T-helper 2 cell treated with Interferon-gamma antibody and Interleukin-4, amounts not matched to agents 5 μg/mL and 100 μg/mL, for 36 hours (primary cell): ENCODE data around the gene FAM72A.
"Not testable (repeated sequence)": the region's sequence is repeated elsewhere in the genome, so short reads cannot be mapped to it uniquely, and the experiment has no call there.

Source experiments
- DNase-seq: peaks from one replicate; pipeline ENCODE4 v3.0.0; 2021; ENCODE audit warnings: low spot score
- H3K27ac Mint-ChIP-seq: one replicate; pipeline ENCODE4 v1.8.0; 2021; ENCODE audit warnings: mild to moderate bottlenecking, mixed read lengths
- H3K27me3 Mint-ChIP-seq: one replicate; pipeline ENCODE4 v1.8.0; 2021; ENCODE audit warnings: low read depth, mixed read lengths
- H3K36me3 Mint-ChIP-seq: one replicate; pipeline ENCODE4 v1.8.0; 2021; ENCODE audit warnings: low read depth, mixed read lengths
- H3K4me1 Mint-ChIP-seq: one replicate; pipeline ENCODE4 v1.8.0; 2021; ENCODE audit warnings: low read depth, mixed read lengths
- H3K4me3 Mint-ChIP-seq: one replicate; pipeline ENCODE4 v1.8.0; 2022; ENCODE audit warnings: mild to moderate bottlenecking, moderate library complexity, mixed read lengths
- H3K9me3 Mint-ChIP-seq: one replicate; pipeline ENCODE4 v1.8.0; 2021; ENCODE audit warnings: mixed read lengths

Gene FAM72A

DNA sequence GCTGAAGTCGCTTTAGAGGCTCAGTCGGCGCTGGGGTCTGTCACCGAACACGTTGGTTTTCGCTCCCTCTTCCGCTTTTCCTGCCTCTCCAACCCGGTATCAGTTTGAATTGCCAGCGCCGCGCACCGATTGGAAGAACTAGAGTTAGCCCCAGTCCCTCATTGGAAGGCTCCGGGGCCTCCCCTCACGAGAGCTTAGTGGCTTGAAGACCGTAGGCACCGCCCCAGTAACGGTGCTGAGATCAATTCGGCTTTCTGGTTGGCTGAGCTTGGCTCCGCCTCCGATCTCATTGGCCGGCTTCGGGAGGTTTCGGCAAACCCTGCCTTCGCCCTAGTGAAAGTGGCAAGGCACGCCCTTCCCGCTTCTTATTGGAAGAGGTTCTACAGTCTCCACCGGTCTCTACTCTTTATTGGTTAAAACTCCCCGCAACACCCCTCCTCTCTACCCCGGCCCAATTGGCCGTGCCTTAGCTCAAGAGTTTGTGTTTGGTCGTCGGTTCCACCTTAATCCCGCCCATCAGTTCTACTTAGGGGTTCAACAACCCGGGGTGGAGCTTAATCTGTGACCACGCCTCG is at the start of gene FAM72A:
TSS of gene FAM72A (minus strand) at position 51 of the 575 bp plus-strand sequence. CDS start 814 bp downstream, outside the sequence.
- not testable (repeated sequence) for H3K9me3 Mint-ChIP-seq, H3K4me1 Mint-ChIP-seq, H3K27me3 Mint-ChIP-seq, H3K36me3 Mint-ChIP-seq
- H3K4me3 Mint-ChIP-seq, result peak within 1 kb of the TSS; percentile 83
- peak within 1 kb of the TSS; percentile 83 for H3K27ac Mint-ChIP-seq
- DNase-seq, result peak; percentile 98

DNA sequence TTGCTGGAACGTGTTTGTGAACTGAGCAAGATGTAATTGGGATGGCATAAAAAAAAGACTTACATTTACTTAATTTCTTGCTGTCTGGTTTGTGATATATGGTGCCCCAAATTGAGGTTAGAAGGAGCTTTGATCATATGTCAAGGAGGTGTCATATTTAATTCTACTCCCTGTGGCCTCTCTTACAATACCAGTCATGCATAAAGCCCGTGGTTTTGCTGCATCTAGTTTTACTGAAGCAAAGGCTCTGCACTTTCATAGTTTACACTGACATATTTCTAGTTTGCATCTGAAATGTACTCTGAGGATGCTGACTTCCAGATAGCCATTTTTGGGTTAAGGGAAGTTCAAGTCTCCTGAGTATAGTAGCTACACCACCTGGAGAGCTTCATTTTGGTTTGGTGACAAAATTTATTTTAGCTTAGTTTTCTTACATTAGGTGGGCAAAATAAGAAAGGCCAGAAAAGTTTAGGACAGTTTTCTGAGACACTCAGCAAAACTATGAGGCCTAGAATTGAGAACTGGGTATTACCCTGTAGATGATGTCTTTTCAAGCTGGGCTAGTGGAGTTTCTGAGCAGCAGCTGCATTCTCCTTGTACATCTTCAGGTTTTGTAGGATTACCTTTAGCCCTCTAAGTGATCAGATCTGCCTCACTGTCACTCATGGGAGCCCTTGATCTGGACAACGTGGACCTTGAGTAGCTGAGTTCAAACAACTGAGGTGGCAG is 48.5 kb upstream of the FAM72A start:
- H3K36me3 Mint-ChIP-seq, H3K4me3 Mint-ChIP-seq, DNase-seq, H3K27me3 Mint-ChIP-seq, H3K27ac Mint-ChIP-seq, H3K9me3 Mint-ChIP-seq, H3K4me1 Mint-ChIP-seq: not testable (repeated sequence)

DNA sequence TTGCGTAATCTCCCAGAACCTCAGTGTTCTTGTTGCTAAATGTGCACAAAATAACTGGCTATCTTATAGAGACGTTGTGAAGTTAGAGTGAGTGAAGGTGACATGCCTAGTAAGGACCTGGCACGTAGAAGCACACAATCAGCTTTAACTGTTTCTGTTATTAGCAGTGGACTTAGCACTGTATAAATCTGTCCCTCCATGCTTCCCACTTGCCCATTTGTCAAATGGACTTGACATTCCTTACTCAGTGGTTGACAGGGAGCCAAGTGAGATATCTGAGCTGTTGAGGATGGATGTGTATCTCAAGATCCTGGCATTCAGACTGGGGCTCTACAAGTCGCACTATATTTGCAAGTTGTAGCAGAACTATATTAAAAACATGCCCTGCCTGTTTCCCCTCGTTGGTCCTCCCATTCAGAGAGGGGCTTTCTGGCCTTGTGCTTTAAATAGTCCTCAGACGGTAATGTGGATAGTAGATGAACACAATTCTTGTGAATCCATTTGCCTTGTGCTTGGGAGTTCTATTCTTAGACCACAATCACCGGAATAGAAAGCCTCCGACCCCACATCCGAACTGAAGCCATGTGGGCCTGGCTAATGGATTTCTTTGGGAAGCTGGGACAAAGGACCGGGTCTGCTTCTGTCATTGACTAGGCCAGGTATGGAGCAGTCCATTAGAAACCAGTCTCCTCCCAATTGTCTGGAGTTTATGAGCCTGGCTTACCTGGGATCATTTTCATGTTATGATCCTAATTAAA is 43.7 kb upstream of the FAM72A start:
- not testable (repeated sequence) for H3K36me3 Mint-ChIP-seq, DNase-seq, H3K9me3 Mint-ChIP-seq, H3K27me3 Mint-ChIP-seq, H3K4me3 Mint-ChIP-seq, H3K27ac Mint-ChIP-seq, H3K4me1 Mint-ChIP-seq

DNA sequence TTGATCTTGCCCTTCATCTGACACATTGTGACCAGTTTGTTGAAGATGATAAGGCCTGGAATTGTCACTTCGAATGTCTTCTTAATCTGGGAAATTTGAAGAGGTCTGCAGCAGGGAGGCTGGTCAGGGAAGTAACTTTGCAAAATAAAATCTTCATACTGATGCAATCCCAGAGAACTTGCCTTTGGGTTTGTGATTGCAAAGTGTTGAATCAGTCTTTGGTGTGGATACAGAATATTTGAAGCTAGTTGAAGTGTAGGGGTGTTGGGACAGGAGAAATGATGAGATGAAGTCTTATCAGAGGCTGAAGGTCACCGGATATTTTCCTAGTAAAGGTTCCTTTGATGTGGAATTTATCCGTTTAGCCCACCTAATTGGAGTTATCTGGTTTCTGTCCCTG is 42.8 kb upstream of the FAM72A start:
- not testable (repeated sequence) for H3K9me3 Mint-ChIP-seq, H3K27me3 Mint-ChIP-seq, H3K27ac Mint-ChIP-seq

DNA sequence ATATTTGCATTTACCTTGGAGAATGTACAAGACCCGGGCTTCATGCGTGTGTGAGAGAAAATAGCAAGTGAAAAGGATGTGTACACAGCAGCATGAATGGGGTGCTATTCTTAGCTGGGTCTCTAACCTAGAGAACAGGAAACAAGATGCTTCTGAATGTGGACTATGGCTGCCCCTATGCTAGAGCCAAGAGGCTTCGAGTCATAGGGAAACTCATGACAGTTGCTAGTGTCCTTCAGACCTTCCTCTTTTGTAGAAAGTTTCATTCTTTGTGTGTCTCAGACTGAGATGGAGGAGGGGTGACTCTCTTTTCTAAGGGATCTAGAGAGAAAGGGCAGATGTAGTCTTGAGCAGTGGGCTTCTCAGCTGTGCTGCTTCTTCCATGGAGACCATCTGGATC is 40.7 kb upstream of the FAM72A start:
- H3K36me3 Mint-ChIP-seq, H3K27me3 Mint-ChIP-seq, H3K4me1 Mint-ChIP-seq, H3K4me3 Mint-ChIP-seq, H3K9me3 Mint-ChIP-seq: not testable (repeated sequence)
- peak; percentile 44 for DNase-seq
- peak overlapping the region; percentile 36 for H3K27ac Mint-ChIP-seq

More for the DNA sequence above, 42.8 kb upstream of the FAM72A start:
- H3K4me1 Mint-ChIP-seq, H3K4me3 Mint-ChIP-seq, H3K36me3 Mint-ChIP-seq, DNase-seq: not testable (repeated sequence)

GRCh38 chr1:206240288-206240687 is 37.6 kb upstream of the FAM72A start:
- not testable (repeated sequence) for H3K9me3 Mint-ChIP-seq, H3K4me1 Mint-ChIP-seq, H3K27me3 Mint-ChIP-seq, H3K4me3 Mint-ChIP-seq, H3K36me3 Mint-ChIP-seq, H3K27ac Mint-ChIP-seq
- peak; percentile 23 for DNase-seq

- not testable (repeated sequence) for H3K4me3 Mint-ChIP-seq, H3K27ac Mint-ChIP-seq, H3K4me1 Mint-ChIP-seq, DNase-seq, H3K27me3 Mint-ChIP-seq, H3K36me3 Mint-ChIP-seq, H3K9me3 Mint-ChIP-seq
Measured at GRCh38 chr1:206235190-206235589, 32.6 kb upstream of the FAM72A start.

DNA sequence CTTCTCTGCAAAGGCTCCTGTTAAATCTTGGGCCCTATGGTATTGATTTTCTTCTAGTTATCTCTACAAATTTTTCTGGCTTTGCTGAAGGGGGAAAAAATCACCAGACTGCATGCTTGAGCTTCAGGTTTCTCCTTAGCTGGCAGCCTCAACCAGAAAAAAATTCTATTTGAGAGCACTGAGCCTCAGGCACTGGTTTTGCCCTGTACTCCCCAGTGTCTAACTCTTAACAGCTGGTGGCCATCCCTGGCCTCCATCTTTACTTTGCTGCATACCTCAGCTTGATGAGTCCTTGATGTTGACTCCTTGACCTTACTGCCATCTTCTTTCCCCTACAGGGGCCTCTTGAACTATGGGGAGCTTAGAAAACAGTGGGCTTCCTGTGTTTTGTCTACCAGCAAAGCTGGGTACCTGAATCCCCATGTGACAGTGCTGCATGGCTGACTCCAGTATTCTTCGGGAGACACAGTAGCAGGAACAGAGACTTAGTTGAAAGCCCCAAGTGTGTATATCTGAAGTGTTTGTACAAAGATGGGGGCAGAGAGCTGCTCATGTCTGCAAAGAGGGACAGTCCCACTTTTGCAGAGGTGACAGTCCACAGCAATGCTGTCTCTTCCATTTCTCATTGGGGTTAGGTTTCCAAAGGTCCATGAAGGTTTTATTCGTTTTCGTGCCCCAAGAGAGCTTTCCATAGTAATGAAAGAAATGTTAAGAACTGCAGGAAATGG is 31.7 kb upstream of the FAM72A start:
- not testable (repeated sequence) for H3K27me3 Mint-ChIP-seq, H3K9me3 Mint-ChIP-seq, H3K27ac Mint-ChIP-seq, H3K4me3 Mint-ChIP-seq, H3K4me1 Mint-ChIP-seq, DNase-seq, H3K36me3 Mint-ChIP-seq

- not testable (repeated sequence) for H3K36me3 Mint-ChIP-seq, H3K4me1 Mint-ChIP-seq
Measured at GRCh38 chr1:206232970-206233645, 30.5 kb upstream of the FAM72A start.

DNA sequence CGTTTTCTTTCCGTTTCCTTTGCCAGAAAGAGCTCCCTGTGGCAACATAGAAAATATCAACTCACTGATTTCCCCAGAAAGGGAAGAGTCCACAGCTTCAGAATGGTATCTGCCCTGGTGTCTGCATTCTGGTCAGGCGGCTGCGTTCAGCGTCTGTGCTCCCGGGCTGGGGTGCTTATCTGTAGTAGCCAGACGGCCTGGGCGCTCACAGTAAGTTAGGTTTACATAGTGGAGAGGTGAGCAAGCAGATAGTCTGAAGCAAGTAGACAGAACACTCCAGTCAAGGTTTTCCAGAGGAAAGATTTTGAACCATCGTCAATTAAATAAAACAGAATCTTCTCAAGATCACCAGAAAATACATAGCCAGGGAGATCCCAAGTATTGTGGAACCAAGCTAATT is 29.4 kb upstream of the FAM72A start:
- not testable (repeated sequence) for DNase-seq, H3K27me3 Mint-ChIP-seq, H3K4me1 Mint-ChIP-seq, H3K27ac Mint-ChIP-seq, H3K9me3 Mint-ChIP-seq, H3K4me3 Mint-ChIP-seq, H3K36me3 Mint-ChIP-seq

More at GRCh38 chr1:206232970-206233645, 30.5 kb upstream of the FAM72A start:
- H3K4me3 Mint-ChIP-seq, H3K27me3 Mint-ChIP-seq, H3K27ac Mint-ChIP-seq, DNase-seq, H3K9me3 Mint-ChIP-seq: not testable (repeated sequence)

DNA sequence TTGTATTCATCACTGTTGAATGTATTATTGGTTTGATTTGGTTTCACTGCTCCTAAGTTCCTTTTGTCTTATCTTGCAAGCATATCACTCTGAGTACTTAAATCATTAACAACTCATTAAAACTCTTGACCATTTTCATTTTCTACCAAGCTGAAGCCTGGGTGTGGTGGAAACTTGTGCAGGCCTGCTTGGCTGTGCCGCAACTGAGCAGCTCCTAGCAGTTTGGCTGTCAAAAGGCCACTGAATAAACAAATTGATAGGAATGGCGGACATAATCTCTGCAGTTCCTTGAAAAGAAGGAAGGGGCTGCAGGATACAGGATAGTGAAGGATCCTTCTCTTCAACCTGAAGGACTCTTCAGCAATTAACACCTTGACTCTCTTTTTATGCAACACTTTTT is 26.6 kb upstream of the FAM72A start:
- not testable (repeated sequence) for H3K36me3 Mint-ChIP-seq, H3K4me3 Mint-ChIP-seq, H3K4me1 Mint-ChIP-seq, H3K27ac Mint-ChIP-seq, H3K9me3 Mint-ChIP-seq, DNase-seq, H3K27me3 Mint-ChIP-seq

DNA sequence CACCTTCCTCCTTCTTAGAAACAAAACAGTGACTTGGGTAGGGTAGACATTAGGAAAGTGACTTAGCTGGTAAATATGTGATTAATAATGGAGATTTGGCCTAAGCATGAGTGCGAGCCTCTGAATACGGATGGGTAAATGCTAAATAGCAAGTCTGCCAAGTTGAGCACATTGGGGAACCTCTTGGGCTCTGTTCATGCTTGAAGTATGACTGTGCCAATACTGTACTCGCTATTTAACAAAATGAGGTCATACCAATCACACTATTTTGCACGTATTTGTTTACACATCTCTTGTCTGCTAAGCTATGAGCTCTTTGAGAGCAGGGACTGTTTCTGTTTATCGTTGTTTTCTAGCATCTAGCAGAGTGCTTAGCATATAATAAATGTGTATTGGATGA is 24.2 kb upstream of the FAM72A start:
- not testable (repeated sequence) for H3K36me3 Mint-ChIP-seq, H3K4me3 Mint-ChIP-seq, H3K9me3 Mint-ChIP-seq, H3K27me3 Mint-ChIP-seq, H3K27ac Mint-ChIP-seq, H3K4me1 Mint-ChIP-seq, DNase-seq

GRCh38 chr1:206225386-206225785 is 22.7 kb upstream of the FAM72A start:
- not testable (repeated sequence) for DNase-seq, H3K27ac Mint-ChIP-seq, H3K4me3 Mint-ChIP-seq, H3K27me3 Mint-ChIP-seq, H3K36me3 Mint-ChIP-seq, H3K4me1 Mint-ChIP-seq, H3K9me3 Mint-ChIP-seq
